ENCODE measurements around the gene DMBT1. TPM values are rescaled to one million over a fixed set of nuclear protein-coding genes. Genes with fewer than 3 reads are reported as not detected.
"Not testable (repeated sequence)": the region's sequence is repeated elsewhere in the genome, so short reads cannot be mapped to it uniquely, and the experiment has no call there.

Gene DMBT1
- total RNA-seq, 4 donors from 2014 or later = 0.06 to 0.28 TPM; not detected in 2

DNA sequence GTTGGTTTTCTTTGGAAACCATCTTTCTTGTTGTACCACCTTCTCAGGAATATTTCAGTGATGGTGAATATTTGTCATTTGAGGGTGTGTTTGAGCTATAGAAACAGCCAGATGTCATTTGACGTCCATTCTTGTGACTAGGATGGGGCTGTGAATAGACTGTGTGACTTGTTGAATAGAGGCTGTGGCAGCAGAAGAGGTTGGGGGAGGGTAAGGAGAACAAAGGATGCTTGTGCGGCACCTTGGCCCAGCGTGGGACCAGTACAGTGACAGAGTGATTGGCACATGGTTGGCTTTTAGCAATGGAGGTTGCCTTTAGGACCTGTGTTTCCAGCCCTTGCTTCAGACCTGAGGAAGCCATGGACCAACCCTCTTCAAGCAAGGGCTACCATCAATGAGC is 11.3 kb downstream of the DMBT1 start:
- no peak for ATAC-seq (ENCODE audit: low FRiP score)
- no peak for DNase-seq (ENCODE audit: low spot score)
- TF ChIP-seq, protein P1, sequence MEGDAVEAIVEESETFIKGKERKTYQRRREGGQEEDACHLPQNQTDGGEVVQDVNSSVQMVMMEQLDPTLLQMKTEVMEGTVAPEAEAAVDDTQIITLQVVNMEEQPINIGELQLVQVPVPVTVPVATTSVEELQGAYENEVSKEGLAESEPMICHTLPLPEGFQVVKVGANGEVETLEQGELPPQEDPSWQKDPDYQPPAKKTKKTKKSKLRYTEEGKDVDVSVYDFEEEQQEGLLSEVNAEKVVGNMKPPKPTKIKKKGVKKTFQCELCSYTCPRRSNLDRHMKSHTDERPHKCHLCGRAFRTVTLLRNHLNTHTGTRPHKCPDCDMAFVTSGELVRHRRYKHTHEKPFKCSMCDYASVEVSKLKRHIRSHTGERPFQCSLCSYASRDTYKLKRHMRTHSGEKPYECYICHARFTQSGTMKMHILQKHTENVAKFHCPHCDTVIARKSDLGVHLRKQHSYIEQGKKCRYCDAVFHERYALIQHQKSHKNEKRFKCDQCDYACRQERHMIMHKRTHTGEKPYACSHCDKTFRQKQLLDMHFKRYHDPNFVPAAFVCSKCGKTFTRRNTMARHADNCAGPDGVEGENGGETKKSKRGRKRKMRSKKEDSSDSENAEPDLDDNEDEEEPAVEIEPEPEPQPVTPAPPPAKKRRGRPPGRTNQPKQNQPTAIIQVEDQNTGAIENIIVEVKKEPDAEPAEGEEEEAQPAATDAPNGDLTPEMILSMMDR (IDR thresholded peaks at IDR 0.05) = no peak

DNA sequence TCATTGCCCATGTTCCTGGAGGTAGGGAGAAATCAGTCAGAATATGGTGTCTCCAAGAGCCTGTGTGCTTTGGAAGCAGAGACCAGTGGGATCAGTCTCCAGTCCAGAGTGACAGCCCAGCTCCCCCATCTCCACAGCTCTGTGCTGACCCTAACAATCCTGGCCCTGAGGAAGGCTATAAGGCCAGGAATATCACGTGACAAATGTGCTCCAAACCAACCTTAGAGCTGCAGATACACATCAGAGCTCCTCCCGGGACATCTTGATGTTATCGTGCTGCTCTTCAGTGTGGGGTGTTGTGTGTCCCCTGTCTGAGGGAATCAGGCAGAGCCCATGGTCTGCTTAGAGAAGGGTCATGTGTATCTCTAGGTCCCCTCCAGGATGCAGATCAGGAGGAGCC is 15.2 kb downstream of the DMBT1 start:
- ATAC-seq (ENCODE audit: low FRiP score) (no peak), DNase-seq (ENCODE audit: low spot score) (no peak)
- TF ChIP-seq, protein P1 (IDR thresholded peaks at IDR 0.05) = no peak

DNA sequence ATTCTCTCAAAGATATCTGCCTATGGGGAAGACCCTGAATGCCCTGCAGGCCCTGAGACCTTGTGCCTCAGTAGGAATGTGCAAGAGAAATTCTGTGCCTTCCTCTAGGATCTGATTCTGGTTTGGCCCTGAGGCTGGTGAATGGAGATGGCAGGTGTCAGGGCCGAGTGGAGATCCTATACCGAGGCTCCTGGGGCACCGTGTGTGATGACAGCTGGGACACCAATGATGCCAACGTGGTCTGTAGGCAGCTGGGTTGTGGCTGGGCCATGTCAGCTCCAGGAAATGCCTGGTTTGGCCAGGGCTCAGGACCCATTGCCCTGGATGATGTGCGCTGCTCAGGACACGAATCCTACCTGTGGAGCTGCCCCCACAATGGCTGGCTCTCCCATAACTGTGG is 15.7 kb downstream of the DMBT1 start:
- ATAC-seq (ENCODE audit: low FRiP score) = no peak
- TF ChIP-seq, protein P1 (IDR thresholded peaks at IDR 0.05) = no peak
- no peak for DNase-seq (ENCODE audit: low spot score)

DNA sequence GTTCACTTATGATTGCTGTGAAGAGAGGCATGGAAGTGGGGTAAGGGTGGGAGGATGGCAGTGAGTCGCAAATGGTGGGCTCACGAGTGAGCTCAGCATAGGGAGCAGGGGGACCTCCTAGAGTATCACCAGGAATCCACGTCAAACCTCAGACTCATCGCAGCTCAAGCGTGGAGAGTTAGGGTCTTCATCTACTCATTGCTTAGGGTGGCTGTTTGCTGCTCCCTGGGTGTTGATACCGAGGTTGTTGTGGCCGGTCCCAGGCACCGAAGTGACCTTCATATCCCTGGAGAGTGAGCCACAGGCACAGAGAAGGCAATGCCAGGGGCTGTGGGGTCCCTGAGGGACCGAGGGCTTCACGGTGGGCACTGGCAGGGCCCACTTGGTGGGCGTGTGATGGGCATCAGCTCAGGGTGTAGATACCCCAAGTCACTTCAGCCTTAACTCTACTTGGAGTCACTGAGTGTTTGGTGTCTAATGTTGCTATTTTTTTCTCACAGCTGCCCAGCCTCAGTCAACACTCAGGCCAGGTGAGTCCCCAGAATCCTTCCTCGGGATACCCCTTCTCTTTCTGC is 16.8 kb downstream of the DMBT1 start:
- ATAC-seq (ENCODE audit: low FRiP score) (no peak), DNase-seq (ENCODE audit: low spot score) (no peak)
- TF ChIP-seq, protein P1 (IDR thresholded peaks at IDR 0.05) = no peak

DNA sequence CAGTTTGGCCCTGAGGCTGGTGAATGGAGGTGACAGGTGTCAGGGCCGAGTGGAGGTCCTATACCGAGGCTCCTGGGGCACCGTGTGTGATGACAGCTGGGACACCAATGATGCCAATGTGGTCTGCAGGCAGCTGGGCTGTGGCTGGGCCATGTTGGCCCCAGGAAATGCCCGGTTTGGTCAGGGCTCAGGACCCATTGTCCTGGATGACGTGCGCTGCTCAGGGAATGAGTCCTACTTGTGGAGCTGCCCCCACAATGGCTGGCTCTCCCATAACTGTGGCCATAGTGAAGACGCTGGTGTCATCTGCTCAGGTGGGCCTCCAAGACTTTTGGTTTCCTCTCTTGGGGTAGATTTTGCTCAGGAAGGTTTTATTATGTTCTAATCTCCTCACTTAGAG is 25.5 kb downstream of the DMBT1 start:
- not testable (repeated sequence) for ATAC-seq (ENCODE audit: low FRiP score); DNase-seq (ENCODE audit: low spot score)

DNA sequence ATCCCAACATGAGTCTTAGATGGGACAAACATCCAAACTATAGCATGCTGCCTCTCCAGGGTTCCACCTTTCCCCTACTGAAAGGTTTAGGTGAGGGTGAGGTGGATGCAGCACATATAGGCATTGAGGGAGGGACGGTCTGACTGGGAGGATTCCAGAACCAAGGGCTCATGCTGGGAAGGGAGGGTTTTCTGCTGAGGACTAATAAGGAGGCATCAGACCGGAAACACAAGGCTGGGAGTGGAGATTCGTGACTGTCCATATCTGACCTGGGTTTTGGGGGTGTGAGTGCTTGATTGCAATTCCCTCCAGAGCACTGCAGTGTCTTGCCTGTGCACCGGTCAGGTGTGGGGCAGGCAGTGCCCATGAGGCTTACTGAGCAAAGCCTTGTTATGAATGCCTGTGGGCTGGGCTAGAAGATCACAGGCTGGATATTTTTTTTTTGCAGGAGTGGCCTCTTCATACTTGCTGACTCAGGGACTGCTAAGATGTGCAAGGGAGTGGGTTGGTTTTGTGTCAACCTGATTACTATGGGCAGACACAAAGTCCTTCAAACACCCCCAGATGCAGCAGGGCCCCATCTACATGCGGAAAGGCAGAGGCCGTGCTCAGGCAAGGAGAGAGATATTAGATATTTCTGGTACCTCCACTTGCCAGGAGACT is 26.7 kb downstream of the DMBT1 start:
- TF ChIP-seq, protein P1 (IDR thresholded peaks at IDR 0.05) = no peak
- ATAC-seq (ENCODE audit: low FRiP score) (no peak), DNase-seq (ENCODE audit: low spot score) (no peak)

DNA sequence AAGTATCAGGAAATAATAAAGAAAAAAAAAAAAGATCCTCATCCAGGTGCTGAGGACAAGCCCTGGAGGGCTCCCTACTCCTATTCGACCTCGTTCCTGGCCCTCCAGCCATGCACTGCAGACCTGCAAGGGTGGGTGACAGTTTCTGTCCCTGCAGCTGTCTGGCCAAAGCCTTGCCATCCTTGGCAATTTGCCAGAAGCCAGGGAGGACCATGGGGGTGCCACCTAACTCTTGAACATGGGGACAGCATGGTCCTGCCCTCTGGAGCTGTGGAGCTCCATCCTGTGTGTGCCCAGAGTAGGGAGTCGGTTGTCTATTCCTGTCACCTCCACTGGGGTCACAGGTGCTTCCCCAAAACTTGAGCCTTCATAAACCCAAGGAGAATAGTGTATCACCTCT is 27.8 kb downstream of the DMBT1 start:
- ATAC-seq (ENCODE audit: low FRiP score) (no peak), DNase-seq (ENCODE audit: low spot score) (no peak)
- TF ChIP-seq, protein P1 (IDR thresholded peaks at IDR 0.05) = no peak

Data from omental fat pad (tissue), 4 donors.